C4-2B (cell line): Measurements from ENCODE around the gene MFGE8.

ENCODE experiments used
- H3K27ac ChIP-seq: fragments of 450-650 bp; 2 replicates; pipeline ENCODE4 v1.5.1; 2017
- CTCF ChIP-seq: fragments of 450-650 bp; conservative IDR thresholded peaks from 2 replicates; pipeline ENCODE4 v1.5.1; 2017; ENCODE audit warnings: mild to moderate bottlenecking
- ZFX ChIP-seq: fragments of 450-650 bp; IDR thresholded peaks from 2 replicates; pipeline ENCODE4 v1.6.1; 2017

The MFGE8 gene

GRCh38 chr15:88852476-88852875 lies 60.7 kb downstream of the MFGE8 start:
- H3K27ac ChIP-seq: no peak overlapping the region
- TF ChIP-seq ZFX (no peak), CTCF (no peak)

DNA sequence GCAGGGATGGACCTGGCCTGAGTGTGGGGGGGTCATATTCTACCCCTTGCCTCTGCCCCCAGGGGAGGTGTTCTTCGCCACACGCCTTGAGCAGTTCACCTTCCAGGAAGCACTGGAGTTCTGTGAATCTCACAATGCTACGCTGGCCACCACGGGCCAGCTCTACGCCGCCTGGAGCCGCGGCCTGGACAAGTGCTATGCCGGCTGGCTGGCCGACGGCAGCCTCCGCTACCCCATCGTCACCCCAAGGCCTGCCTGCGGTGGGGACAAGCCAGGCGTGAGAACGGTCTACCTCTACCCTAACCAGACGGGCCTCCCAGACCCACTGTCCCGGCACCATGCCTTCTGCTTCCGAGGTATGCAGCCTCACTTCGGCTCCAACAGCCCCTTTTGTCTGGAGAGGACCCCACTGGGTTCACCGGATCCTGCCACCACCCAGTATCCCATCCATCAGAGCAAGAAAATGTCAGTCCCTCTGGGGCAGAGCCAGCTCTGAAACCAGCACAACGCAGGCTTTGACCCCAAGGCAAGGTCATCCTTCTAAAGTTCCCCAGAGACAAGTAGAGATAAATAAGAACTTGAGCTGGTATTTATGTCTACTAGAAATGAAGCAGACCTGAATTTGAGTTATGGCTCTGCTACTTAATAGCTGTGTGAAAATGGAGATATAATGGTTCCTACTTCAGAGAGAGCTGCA lies 63.7 kb downstream of the MFGE8 start:
- TF ChIP-seq CTCF (no peak), ZFX (no peak)
- H3K27ac ChIP-seq: no peak overlapping the region
